ENCODE data around the gene DGKI. TPM values are rescaled to one million over a fixed set of nuclear protein-coding genes. Genes with fewer than 3 reads are reported as not detected.

DGKI gene
- total and polyA plus RNA-seq, 2 donors (not counting 1 experiment from before 2014, with no cell fraction given) = 0.74 to 2.1 TPM

DNA sequence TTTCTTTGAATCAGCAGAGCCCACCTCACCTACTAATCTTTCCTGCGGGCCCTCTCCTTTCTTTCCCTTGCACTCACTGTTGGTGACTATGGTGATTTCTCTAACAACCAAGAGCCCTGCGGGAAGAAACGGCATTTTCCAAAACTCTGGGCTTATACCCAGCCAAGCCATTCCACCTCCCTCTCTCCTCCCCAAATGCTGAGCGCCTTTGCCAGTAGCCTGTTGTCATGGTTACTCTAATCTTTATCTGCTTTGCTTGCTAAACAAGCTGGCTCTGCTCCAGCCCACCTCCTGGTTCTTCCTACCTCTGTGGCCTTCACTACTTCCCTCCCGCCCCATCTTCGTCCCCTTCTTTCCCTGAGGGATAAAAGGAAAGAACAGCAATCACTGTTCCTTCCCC is 86.7 kb downstream of the DGKI start:
- no peaks in the 10 kb centered on the region for H4K20me1 ChIP-seq (ENCODE audit: control insufficient read depth, extremely low read depth, insufficient read depth, low read length)
- no peak overlapping the region for H3K27ac ChIP-seq (ENCODE audit: insufficient read depth, low read length)
- TF ChIP-seq, protein P1, sequence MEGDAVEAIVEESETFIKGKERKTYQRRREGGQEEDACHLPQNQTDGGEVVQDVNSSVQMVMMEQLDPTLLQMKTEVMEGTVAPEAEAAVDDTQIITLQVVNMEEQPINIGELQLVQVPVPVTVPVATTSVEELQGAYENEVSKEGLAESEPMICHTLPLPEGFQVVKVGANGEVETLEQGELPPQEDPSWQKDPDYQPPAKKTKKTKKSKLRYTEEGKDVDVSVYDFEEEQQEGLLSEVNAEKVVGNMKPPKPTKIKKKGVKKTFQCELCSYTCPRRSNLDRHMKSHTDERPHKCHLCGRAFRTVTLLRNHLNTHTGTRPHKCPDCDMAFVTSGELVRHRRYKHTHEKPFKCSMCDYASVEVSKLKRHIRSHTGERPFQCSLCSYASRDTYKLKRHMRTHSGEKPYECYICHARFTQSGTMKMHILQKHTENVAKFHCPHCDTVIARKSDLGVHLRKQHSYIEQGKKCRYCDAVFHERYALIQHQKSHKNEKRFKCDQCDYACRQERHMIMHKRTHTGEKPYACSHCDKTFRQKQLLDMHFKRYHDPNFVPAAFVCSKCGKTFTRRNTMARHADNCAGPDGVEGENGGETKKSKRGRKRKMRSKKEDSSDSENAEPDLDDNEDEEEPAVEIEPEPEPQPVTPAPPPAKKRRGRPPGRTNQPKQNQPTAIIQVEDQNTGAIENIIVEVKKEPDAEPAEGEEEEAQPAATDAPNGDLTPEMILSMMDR (conservative IDR thresholded peaks at IDR 0.05 in 1 of 2, IDR thresholded peaks at IDR 0.05 in 1 of 2; ENCODE audit: low read depth in 1 of 2, low read length in 2 of 2) = no peak
- TF ChIP-seq EZH2 (IDR thresholded peaks at IDR 0.05; ENCODE audit: low read length, missing control alignments) = no peak
- no peaks in the 10 kb centered on the region for H3K36me3 ChIP-seq (ENCODE audit: control insufficient read depth, insufficient read depth, low read length)
- H3K4me3 ChIP-seq (replicated peaks in 1 of 4; ENCODE audit: control extremely low read depth in 1 of 4, insufficient read depth in 1 of 4, low read depth in 3 of 4, low read length in 4 of 4) = no peak overlapping the region
- no peaks in the 10 kb centered on the region for H3K4me1 ChIP-seq (ENCODE audit: control insufficient read depth, extremely low read depth, insufficient read depth, low read length)
- H2AFZ ChIP-seq (ENCODE audit: low read length) = no peak overlapping the region
- no peak overlapping the region for H3K4me2 ChIP-seq (ENCODE audit: extremely low read depth, insufficient read depth, low read length)
- DNase-seq (ENCODE audit: low read depth in 2 of 2) = peak in 1 of 2 donors; percentile 59
- no peaks in the 10 kb centered on the region for H3K27me3 ChIP-seq (ENCODE audit: control insufficient read depth, insufficient read depth, low read length)
- H3K79me2 ChIP-seq (ENCODE audit: control insufficient read depth, insufficient read depth, low read length) = no peaks in the 10 kb centered on the region
- H3K9me3 ChIP-seq (ENCODE audit: control insufficient read depth, insufficient read depth, low read depth, low read length) = no peaks in the 10 kb centered on the region
- H3K9ac ChIP-seq (ENCODE audit: insufficient read depth, low read length) = no peak overlapping the region

DNA sequence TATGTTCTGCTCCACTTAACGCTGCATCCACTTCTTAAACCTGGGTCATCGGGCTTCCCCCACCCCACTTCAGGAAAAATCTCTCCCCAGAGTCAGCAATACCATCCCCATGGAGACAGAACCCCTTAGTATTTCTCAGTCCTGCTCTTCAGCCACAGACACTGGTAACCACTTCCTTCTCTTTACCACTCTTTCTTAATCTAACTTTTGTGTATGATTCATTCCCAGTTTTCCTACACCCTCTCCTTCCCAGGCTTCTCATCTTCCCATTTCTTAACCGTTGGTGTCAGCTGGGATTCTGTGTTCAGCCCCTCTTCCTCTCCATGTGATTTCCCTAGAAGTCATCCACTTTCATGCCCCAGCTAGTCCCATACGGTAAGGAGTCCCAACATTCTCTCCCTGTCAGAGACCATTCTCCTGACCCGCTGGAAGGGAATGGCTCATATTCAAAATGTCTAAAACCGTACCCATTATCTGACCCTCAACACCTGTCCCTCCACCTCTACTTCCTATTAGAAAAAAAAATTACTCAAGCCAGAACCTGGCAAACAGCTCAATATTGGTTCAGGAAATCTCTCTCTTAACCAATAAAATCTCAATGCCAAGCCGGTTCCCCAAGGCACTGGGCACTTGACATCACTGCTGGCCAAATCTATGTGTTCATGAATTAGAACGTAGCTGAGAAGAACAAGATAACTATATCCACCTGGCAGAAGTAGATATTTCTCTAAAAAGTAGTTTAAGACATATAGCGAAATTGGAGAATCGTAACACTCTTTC is 89.4 kb downstream of the DGKI start:
- no peak overlapping the region for H2AFZ ChIP-seq (ENCODE audit: low read length)
- no peaks in the 10 kb centered on the region for H4K20me1 ChIP-seq (ENCODE audit: control insufficient read depth, extremely low read depth, insufficient read depth, low read length)
- H3K4me1 ChIP-seq (ENCODE audit: control insufficient read depth, extremely low read depth, insufficient read depth, low read length) = no peaks in the 10 kb centered on the region
- DNase-seq (ENCODE audit: low read depth in 2 of 2) = peak; percentile 10 to 80
- no peaks in the 10 kb centered on the region for H3K9me3 ChIP-seq (ENCODE audit: control insufficient read depth, insufficient read depth, low read depth, low read length)
- TF ChIP-seq, protein P1 (conservative IDR thresholded peaks at IDR 0.05 in 1 of 2, IDR thresholded peaks at IDR 0.05 in 1 of 2; ENCODE audit: low read depth in 1 of 2, low read length in 2 of 2) = no peak
- no peak for TF ChIP-seq EZH2 (IDR thresholded peaks at IDR 0.05; ENCODE audit: low read length, missing control alignments)
- H3K9ac ChIP-seq (ENCODE audit: insufficient read depth, low read length) = no peak overlapping the region
- no peaks in the 10 kb centered on the region for H3K27me3 ChIP-seq (ENCODE audit: control insufficient read depth, insufficient read depth, low read length)
- H3K4me3 ChIP-seq (replicated peaks in 1 of 4; ENCODE audit: control extremely low read depth in 1 of 4, insufficient read depth in 1 of 4, low read depth in 3 of 4, low read length in 4 of 4) = no peak overlapping the region
- H3K36me3 ChIP-seq (ENCODE audit: control insufficient read depth, insufficient read depth, low read length) = no peaks in the 10 kb centered on the region
- no peak overlapping the region for H3K4me2 ChIP-seq (ENCODE audit: extremely low read depth, insufficient read depth, low read length)
- H3K27ac ChIP-seq (ENCODE audit: insufficient read depth, low read length) = no peak overlapping the region
- H3K79me2 ChIP-seq (ENCODE audit: control insufficient read depth, insufficient read depth, low read length) = no peaks in the 10 kb centered on the region

DNA sequence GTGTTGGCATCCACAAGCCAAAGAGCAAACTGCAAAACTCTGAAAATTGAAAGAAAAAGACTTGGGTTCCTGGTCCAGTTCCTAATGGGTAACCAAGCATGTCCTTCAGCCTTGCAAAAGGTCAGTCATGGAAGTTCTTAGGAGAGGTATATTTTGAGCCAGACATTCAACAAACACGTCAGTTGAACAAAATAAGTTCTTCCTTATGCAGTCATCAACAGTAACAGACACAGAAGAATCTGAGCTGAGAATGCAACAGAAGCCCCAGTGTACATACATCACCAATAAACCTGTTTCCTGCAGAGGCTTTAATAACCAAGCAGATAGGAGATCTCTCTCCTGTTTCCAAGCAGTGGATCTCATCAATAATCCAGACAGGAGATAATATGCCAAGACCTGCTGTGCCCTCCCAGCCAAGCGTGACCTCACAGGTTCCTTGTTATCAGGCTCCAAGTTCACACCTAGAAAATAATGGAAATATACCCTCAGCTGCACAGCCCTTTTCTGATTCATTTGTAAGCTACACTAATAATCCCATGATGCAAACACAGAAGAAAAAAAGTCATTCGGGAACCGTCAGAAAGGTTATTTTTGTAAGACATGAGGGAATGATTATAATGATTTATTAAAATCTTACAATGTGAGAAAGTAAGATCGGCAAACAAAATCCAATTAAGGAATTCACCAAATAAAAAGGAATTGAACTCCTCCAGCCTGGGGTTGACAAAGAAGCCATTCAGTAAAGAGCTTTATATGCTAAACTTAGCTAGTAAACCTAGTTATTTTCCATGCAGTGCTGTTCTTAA is 90.7 kb downstream of the DGKI start:
- Histone ChIP-seq H2AFZ (ENCODE audit: low read length) (no peak overlapping the region), H3K9ac (ENCODE audit: insufficient read depth, low read length) (no peak overlapping the region)

More for the DNA sequence above, 90.7 kb downstream of the DGKI start:
- Histone ChIP-seq H3K9me3 (ENCODE audit: control insufficient read depth, insufficient read depth, low read depth, low read length) (no peaks in the 10 kb centered on the region), H3K27me3 (ENCODE audit: control insufficient read depth, insufficient read depth, low read length) (no peaks in the 10 kb centered on the region), H3K27ac (ENCODE audit: insufficient read depth, low read length) (no peak overlapping the region), H3K79me2 (ENCODE audit: control insufficient read depth, insufficient read depth, low read length) (no peaks in the 10 kb centered on the region), H3K4me2 (ENCODE audit: extremely low read depth, insufficient read depth, low read length) (no peak overlapping the region), H3K36me3 (ENCODE audit: control insufficient read depth, insufficient read depth, low read length) (no peaks in the 10 kb centered on the region), H3K4me3 (replicated peaks in 1 of 4; ENCODE audit: control extremely low read depth in 1 of 4, insufficient read depth in 1 of 4, low read depth in 3 of 4, low read length in 4 of 4) (no peak overlapping the region), H3K4me1 (ENCODE audit: control insufficient read depth, extremely low read depth, insufficient read depth, low read length) (no peaks in the 10 kb centered on the region), H4K20me1 (ENCODE audit: control insufficient read depth, extremely low read depth, insufficient read depth, low read length) (no peaks in the 10 kb centered on the region)
- DNase-seq (ENCODE audit: low read depth in 2 of 2) = peak in 1 of 2 donors; percentile 31
- TF ChIP-seq EZH2 (IDR thresholded peaks at IDR 0.05; ENCODE audit: low read length, missing control alignments) = no peak
- TF ChIP-seq, protein P1 (conservative IDR thresholded peaks at IDR 0.05 in 1 of 2, IDR thresholded peaks at IDR 0.05 in 1 of 2; ENCODE audit: low read depth in 1 of 2, low read length in 2 of 2) = no peak
